ENCODE measurements around the gene CYP27C1.
A peak's percentile ranks its signal among the peaks of the same experiment; 100 is the strongest.
"Not testable (repeated sequence)": the region's sequence is repeated elsewhere in the genome, so short reads cannot be mapped to it uniquely, and the experiment has no call there.

CYP27C1 gene

GRCh38 chr2:127220768-127221527, 849 bp upstream of the CYP27C1 start:
- DNase-seq: peak; percentile 80

GRCh38 chr2:127219171-127220070, 678 bp downstream of the CYP27C1 start:
- peak; percentile 78 for DNase-seq

- DNase-seq: no peak
Observed at GRCh38 chr2:127218812-127219170, 1.3 kb downstream of the CYP27C1 start.

- DNase-seq: peak; percentile 95
Observed at GRCh38 chr2:127217470-127218325, 2.4 kb downstream of the CYP27C1 start.

GRCh38 chr2:127216593-127216992, 3.5 kb downstream of the CYP27C1 start:
- no peak for DNase-seq

GRCh38 chr2:127216095-127216494, 4.0 kb downstream of the CYP27C1 start:
- DNase-seq: no peak

- not testable (repeated sequence) for DNase-seq
Observed at GRCh38 chr2:127214201-127214600, 5.9 kb downstream of the CYP27C1 start.

GRCh38 chr2:127208313-127208712, 11.8 kb downstream of the CYP27C1 start:
- peak; percentile 91 for DNase-seq

GRCh38 chr2:127205218-127206125, 14.6 kb downstream of the CYP27C1 start:
- no peak for DNase-seq

GRCh38 chr2:127201452-127201851, 18.6 kb downstream of the CYP27C1 start:
- DNase-seq: no peak

- DNase-seq: no peak
Observed at GRCh38 chr2:127200962-127201361, 19.1 kb downstream of the CYP27C1 start.

GRCh38 chr2:127199223-127199622, 20.9 kb downstream of the CYP27C1 start:
- DNase-seq: no peak

GRCh38 chr2:127197475-127198385, 22.4 kb downstream of the CYP27C1 start:
- DNase-seq: peak; percentile 91

GRCh38 chr2:127196998-127197397, 23.1 kb downstream of the CYP27C1 start:
- no peak for DNase-seq

GRCh38 chr2:127196549-127196948, 23.6 kb downstream of the CYP27C1 start:
- DNase-seq: no peak

GRCh38 chr2:127195140-127196074, 24.7 kb downstream of the CYP27C1 start:
- no peak for DNase-seq

GRCh38 chr2:127194447-127194846, 25.7 kb downstream of the CYP27C1 start:
- no peak for DNase-seq

- no peak for DNase-seq
Observed at GRCh38 chr2:127193967-127194280, 26.2 kb downstream of the CYP27C1 start.

GRCh38 chr2:127193164-127193966, 26.7 kb downstream of the CYP27C1 start:
- no peak for DNase-seq
